Common myeloid progenitor, CD34-positive (primary cell): ENCODE results near the gene KIRREL3.

ENCODE experiments used
- CTCF ChIA-PET: fragments of 350-600 bp; sonication (Branson Sonifier 250); formaldehyde crosslinking; loops from one replicate; lab custom pipeline; 2021; ENCODE audit warnings: antibody characterized with exemption; lab: Charles Lee
- POLR2A ChIA-PET: fragments of 350-600 bp; sonication (Branson Sonifier 250); formaldehyde crosslinking; loops from one replicate; lab custom pipeline; 2021; ENCODE audit warnings: antibody characterized with exemption; lab: Charles Lee
- DNase-seq, 3 donors: peaks; one replicate each; pipeline versions ENCODE4 v3.0.0 to v3.0.0-alpha.2; 2013
- H3K27ac ChIP-seq, 2 experiments: 1 replicate in 1 of 2; 2 replicates in 1 of 2; pipeline ENCODE4 v1.7.0; 2013; ENCODE audit warnings: inconsistent platforms in 2 of 2, low read length in 2 of 2, mild to moderate bottlenecking in 2 of 2, low read depth in 1 of 2, moderate library complexity in 1 of 2; ENCODE audit not compliant: severe bottlenecking in 2 of 2, insufficient read depth in 1 of 2, poor library complexity in 1 of 2
- H3K27me3 ChIP-seq, 5 experiments: replicated peaks in 2 of 5; 1 replicate in 3 of 5; 2 replicates in 2 of 5; pipeline versions ENCODE4 v1.6.1 to v1.7.0; 2013; ENCODE audit warnings: low read length in 4 of 5, mild to moderate bottlenecking in 2 of 5, moderate library complexity in 2 of 5, inconsistent platforms in 1 of 5; ENCODE audit not compliant: insufficient read depth in 5 of 5, control insufficient read depth in 4 of 5
- H3K36me3 ChIP-seq, 4 experiments: 1 replicate in 2 of 4; 2 replicates in 2 of 4; pipeline versions ENCODE4 v1.6.1 to v1.7.0; 2013; ENCODE audit warnings: low read length in 3 of 4, control low read depth in 1 of 4, mild to moderate bottlenecking in 1 of 4; ENCODE audit not compliant: control insufficient read depth in 4 of 4, insufficient read depth in 4 of 4
- H3K4me1 ChIP-seq, 4 experiments: 1 replicate in 3 of 4; 2 replicates in 1 of 4; pipeline versions ENCODE4 v1.6.1 to v1.7.1; 2013; ENCODE audit warnings: low read length in 3 of 4, mild to moderate bottlenecking in 3 of 4, control low read depth in 1 of 4, inconsistent platforms in 1 of 4, moderate library complexity in 1 of 4; ENCODE audit not compliant: control insufficient read depth in 4 of 4, insufficient read depth in 4 of 4; ENCODE audit errors: control extremely low read depth in 1 of 4
- H3K4me3 ChIP-seq, 7 experiments: 1 replicate in 4 of 7; 2 replicates in 3 of 7; pipeline versions ENCODE4 v1.5.1 to v1.7.0; 2013; ENCODE audit warnings: mild to moderate bottlenecking in 7 of 7, low read length in 6 of 7, moderate library complexity in 6 of 7, inconsistent platforms in 2 of 7, low read depth in 2 of 7, control low read depth in 1 of 7; ENCODE audit not compliant: insufficient read depth in 4 of 7, control insufficient read depth in 1 of 7; ENCODE audit errors: extremely low read depth in 1 of 7
- H3K9me3 ChIP-seq, 5 experiments: 1 replicate in 4 of 5; 2 replicates in 1 of 5; pipeline versions ENCODE4 v1.6.1 to v1.7.1; 2013; ENCODE audit warnings: low read length in 4 of 5, mild to moderate bottlenecking in 2 of 5, inconsistent platforms in 1 of 5, low read depth in 1 of 5, moderate library complexity in 1 of 5; ENCODE audit not compliant: control insufficient read depth in 4 of 5, insufficient read depth in 2 of 5; ENCODE audit errors: control extremely low read depth in 1 of 5
- WGBS: methylation state at CpG from one replicate; pipeline ENCODE4 v1.1.5; 2013; ENCODE audit not compliant: insufficient coverage; 5-methylcytosine and 5-hydroxymethylcytosine counted together

KIRREL3 gene

DNA sequence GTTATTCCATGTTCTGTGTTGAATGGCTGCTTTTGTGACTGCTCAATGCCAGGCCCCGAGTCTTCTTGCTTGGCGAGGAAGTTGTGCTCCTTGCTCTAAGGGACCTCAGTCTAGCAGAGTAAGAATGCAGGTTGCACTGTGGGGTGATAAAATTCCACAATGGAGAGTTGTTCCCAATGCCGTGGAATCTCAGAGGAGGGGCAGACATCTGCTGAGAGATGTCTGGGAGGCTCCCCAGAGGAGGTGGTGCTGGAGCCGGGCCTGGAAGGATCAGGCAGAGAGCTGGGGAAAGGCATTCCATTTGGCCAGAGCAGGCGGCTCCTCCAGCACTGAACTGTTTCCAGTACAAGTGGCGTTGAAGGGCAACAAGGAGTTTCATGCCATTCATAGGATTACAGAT, 589.9 kb downstream of the KIRREL3 start:
- CTCF ChIA-PET: interaction anchor here (1.9 to 2.5 kb wide), 2 partner anchors 10 to 18 kb away, joined by 6 read pairs; no protein-coding TSS in a partner anchor

DNA sequence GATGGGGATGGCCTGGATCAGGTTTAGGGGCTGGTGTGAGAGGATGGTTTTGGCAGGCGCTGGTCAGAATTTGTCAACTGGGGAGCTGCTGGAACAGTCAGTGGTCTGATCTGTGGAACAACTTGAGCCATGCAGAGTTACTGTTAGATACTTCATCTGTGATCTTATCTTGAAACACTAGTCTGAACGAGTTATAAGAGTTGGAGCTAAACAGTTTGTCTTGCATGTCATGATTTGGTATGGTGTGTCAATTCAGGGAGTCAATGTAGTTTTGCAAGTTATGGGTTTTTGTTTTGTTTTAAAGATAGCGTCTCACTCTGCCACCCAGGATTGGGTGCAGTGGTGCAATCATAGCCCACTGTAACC, 591.0 kb downstream of the KIRREL3 start:
- Histone ChIP-seq H3K4me1 (peaks cover 0 to 2% (median 0%) of the 10 kb centered on the region in 4 experiments), H3K27me3 (no peaks in the 10 kb centered on the region), H3K4me3 (no peak overlapping the region), H3K27ac (no peak overlapping the region), H3K9me3 (no peaks in the 10 kb centered on the region), H3K36me3 (peaks cover 5 to 98% (median 56%) of the 10 kb centered on the region in 4 experiments)
- 76% methylated on average over 2 of the region's 3 CpGs for WGBS
- DNase-seq: no peak
- CTCF ChIA-PET: no interaction called here
- POLR2A ChIA-PET: no interaction called here

More for the DNA sequence above, 589.9 kb downstream of the KIRREL3 start:
- Histone ChIP-seq H3K9me3 (no peaks in the 10 kb centered on the region), H3K27ac (no peak overlapping the region), H3K27me3 (no peaks in the 10 kb centered on the region), H3K36me3 (peaks cover 5 to 98% (median 57%) of the 10 kb centered on the region in 4 experiments), H3K4me1 (peaks cover 0 to under 1% (median under 1%) of the 10 kb centered on the region in 4 experiments), H3K4me3 (no peak overlapping the region)
- WGBS: 92% methylated on average over 6 of the region's 6 CpGs
- POLR2A ChIA-PET: no interaction called here
- DNase-seq: no peak

GRCh38 chr11:126408901-126409619, 591.5 kb downstream of the KIRREL3 start:
- H3K27me3 ChIP-seq: no peaks in the 10 kb centered on the region
- 97% methylated on average over 11 of the region's 12 CpGs for WGBS
- DNase-seq: no peak
- POLR2A ChIA-PET: no interaction called here
- H3K36me3 ChIP-seq: peaks cover 5 to 98% (median 54%) of the 10 kb centered on the region in 4 experiments
- H3K27ac ChIP-seq: no peak overlapping the region
- CTCF ChIA-PET: no interaction called here
- no peaks in the 10 kb centered on the region for H3K9me3 ChIP-seq
- peaks cover 0 to 2% (median 0%) of the 10 kb centered on the region in 4 experiments for H3K4me1 ChIP-seq
- no peak overlapping the region for H3K4me3 ChIP-seq

DNA sequence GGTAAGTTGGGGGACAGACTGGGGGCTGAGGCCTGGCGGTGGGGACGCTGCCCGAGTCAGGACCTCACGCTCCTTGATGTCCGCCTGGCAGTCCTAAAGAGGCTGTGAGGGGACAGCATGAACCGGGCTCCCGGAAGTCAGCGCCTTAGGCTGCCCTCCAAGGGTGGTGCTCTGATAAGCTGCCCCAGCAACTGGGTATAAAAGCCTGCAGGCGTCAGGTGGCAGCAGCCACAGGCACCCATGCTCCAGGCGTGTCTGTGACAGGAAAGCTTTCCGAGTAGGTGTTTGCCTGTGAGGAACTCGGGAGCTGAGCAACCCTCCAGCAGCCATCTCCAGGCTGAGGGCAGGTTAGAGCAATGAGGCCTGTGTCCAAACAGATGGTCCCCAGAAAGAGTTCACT, 592.1 kb downstream of the KIRREL3 start:
- ChIA-PET CTCF (no interaction called here), POLR2A (no interaction called here)
- H3K27ac ChIP-seq: no peak overlapping the region
- no peak overlapping the region for H3K4me3 ChIP-seq
- H3K27me3 ChIP-seq: no peaks in the 10 kb centered on the region
- peaks cover 5 to 96% (median 51%) of the 10 kb centered on the region in 4 experiments for H3K36me3 ChIP-seq
- H3K4me1 ChIP-seq: peaks cover 0 to 2% (median 0%) of the 10 kb centered on the region in 4 experiments
- H3K9me3 ChIP-seq: no peaks in the 10 kb centered on the region
- DNase-seq: no peak
- 94% methylated on average over 11 of the region's 12 CpGs for WGBS

GRCh38 chr11:126407682-126408288, 592.8 kb downstream of the KIRREL3 start:
- H3K27me3 ChIP-seq: no peaks in the 10 kb centered on the region
- H3K36me3 ChIP-seq: peaks cover 5 to 95% (median 49%) of the 10 kb centered on the region in 4 experiments
- H3K9me3 ChIP-seq: no peaks in the 10 kb centered on the region
- CTCF ChIA-PET: interaction anchor here (1.1 to 1.8 kb wide), 2 partner anchors 8 to 97 kb away, joined by 3 to 8 read pairs; no protein-coding TSS in a partner anchor
- whole genome bisulfite sequencing: 96% methylated on average over 9 of the region's 15 CpGs
- H3K4me1 ChIP-seq: peaks cover 0 to 2% (median 1%) of the 10 kb centered on the region in 4 experiments
- H3K27ac ChIP-seq: no peak overlapping the region
- POLR2A ChIA-PET: no interaction called here
- no peak overlapping the region for H3K4me3 ChIP-seq
- DNase-seq: no peak

DNA sequence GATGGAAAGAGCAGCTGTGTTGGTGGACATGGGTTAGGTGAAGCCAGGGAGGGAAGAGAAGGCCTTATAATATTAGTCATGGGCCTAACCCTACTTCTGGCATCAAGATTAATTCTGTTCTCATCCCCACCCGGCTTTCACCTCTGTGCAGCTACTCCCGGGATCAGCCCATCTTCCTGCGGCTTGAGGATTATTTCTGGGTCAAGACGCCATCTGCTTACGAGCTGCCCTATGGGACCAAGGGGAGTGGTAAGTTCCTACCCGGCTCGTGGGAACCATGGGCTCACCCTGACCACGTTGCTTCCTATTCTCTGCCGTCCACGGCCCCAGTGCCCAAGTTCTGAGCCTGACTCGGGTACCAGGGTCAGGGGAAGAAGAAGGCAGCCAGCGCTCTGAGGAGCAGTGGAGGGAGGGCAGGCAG, 593.5 kb downstream of the KIRREL3 start:
- ChIA-PET CTCF (interaction anchor here (0.9 to 1.8 kb wide), 3 partner anchors 9 to 103 kb away, joined by 3 to 8 read pairs (median 3); partner anchors contain the start of gene DCPS), POLR2A (no interaction called here)
- Histone ChIP-seq H3K27me3 (no peaks in the 10 kb centered on the region), H3K9me3 (no peaks in the 10 kb centered on the region), H3K4me1 (peaks cover 0 to 6% (median 1%) of the 10 kb centered on the region in 4 experiments), H3K36me3 (peaks cover 5 to 94% (median 44%) of the 10 kb centered on the region in 4 experiments), H3K27ac (no peak overlapping the region), H3K4me3 (no peak overlapping the region)
- 85% methylated on average over 11 of the region's 12 CpGs for WGBS
- DNase-seq: no peak

GRCh38 chr11:126406368-126406767, 594.2 kb downstream of the KIRREL3 start:
- WGBS: 100% methylated on average over 4 of the region's 8 CpGs
- CTCF ChIA-PET: interaction anchor here (0.9 to 1.8 kb wide), 3 partner anchors 9 to 102 kb away, joined by 3 to 8 read pairs (median 3); partner anchors contain the start of gene DCPS

More at GRCh38 chr11:126406368-126406767, 594.2 kb downstream of the KIRREL3 start:
- POLR2A ChIA-PET: no interaction called here
- H3K36me3 ChIP-seq: peaks cover 3 to 87% (median 39%) of the 10 kb centered on the region in 4 experiments
- no peak overlapping the region for H3K27ac ChIP-seq
- H3K27me3 ChIP-seq: no peaks in the 10 kb centered on the region
- H3K9me3 ChIP-seq: no peaks in the 10 kb centered on the region
- DNase-seq: no peak
- H3K4me3 ChIP-seq: no peak overlapping the region
- peaks cover 0 to 10% (median 5%) of the 10 kb centered on the region in 4 experiments for H3K4me1 ChIP-seq
